Muscle of arm (tissue), 14 donors: ENCODE results near the gene MYL7. TPM values are rescaled to one million over a fixed set of nuclear protein-coding genes. Genes with fewer than 3 reads are reported as not detected.
"Not testable (repeated sequence)": the region's sequence is repeated elsewhere in the genome, so short reads cannot be mapped to it uniquely, and the experiment has no call there.

Source experiments
- DNase-seq: peaks from one replicate; pipeline ENCODE4 v3.0.0-alpha.2; 2013
- long read RNA-seq, 11 donors: transcript quantifications; one replicate each; lab custom pipeline, GENCODE V29; 2026
- polyA plus RNA-seq, 12 donors: library from polyadenylated mRNA; unstranded; fragments of 120-200 nt; gene quantifications; one replicate each; pipeline ENCODE4 v1.2.1, GENCODE V29; 2013; ENCODE audit not compliant: insufficient read length in 12 of 12

The MYL7 gene
- 1 to 10 TPM in 10 of 12 donors, not detected in 2; 1.6 to 7.7 (median 3.9) TPM for polyA plus RNA-seq
- long read RNA-seq, donor 1: 0 reads
- long read RNA-seq, donor 2: 0 reads
- long read RNA-seq, donor 3, partial matches to known transcripts: 0 of 1 reads
- long read RNA-seq, donor 3, other reads (novel, unspliced or antisense): 0 of 1 reads
- long read RNA-seq, donor 4: 0 reads
- long read RNA-seq, donor 5, partial matches to known transcripts: 0 of 2 reads
- long read RNA-seq, donor 5, other reads (novel, unspliced or antisense): 0 of 2 reads
- long read RNA-seq, donor 6, partial matches to known transcripts: 0 of 1 reads
- long read RNA-seq, donor 6, other reads (novel, unspliced or antisense): 0 of 1 reads
- long read RNA-seq, donor 7, partial matches to known transcripts: 0 of 1 reads
- long read RNA-seq, donor 7, other reads (novel, unspliced or antisense): 0 of 1 reads
- long read RNA-seq, donor 8, partial matches to known transcripts: 0 of 3 reads
- long read RNA-seq, donor 8, other reads (novel, unspliced or antisense): 0 of 3 reads
- long read RNA-seq, donor 9: 0 reads
- long read RNA-seq, donor 10, partial matches to known transcripts: 0 of 1 reads
- long read RNA-seq, donor 10, other reads (novel, unspliced or antisense): 0 of 1 reads
- long read RNA-seq, donor 11, partial matches to known transcripts: 0 of 1 reads
- long read RNA-seq, donor 11, other reads (novel, unspliced or antisense): 0 of 1 reads

- no peak for DNase-seq
Measured at GRCh38 chr7:44141221-44141850, at the start of gene MYL7. Gene MYL7 (minus strand): TSS chr7:44141332. CDS start chr7:44141305, 27 bp downstream.

- no peak for DNase-seq
Measured at GRCh38 chr7:44189993-44190872, 49.1 kb upstream of the MYL7 start.

GRCh38 chr7:44189286-44189992 lies 48.3 kb upstream of the MYL7 start, which contains the start of gene GCK:
Gene GCK (minus strand): TSS chr7:44189439. CDS start chr7:44188953, 486 bp downstream.
- no peak for DNase-seq

- DNase-seq: no peak
Measured at GRCh38 chr7:44188480-44189225, 47.5 kb upstream of the MYL7 start.

- DNase-seq: no peak
Measured at GRCh38 chr7:44187636-44188416, 46.7 kb upstream of the MYL7 start.

- DNase-seq: no peak
Measured at GRCh38 chr7:44186736-44187135, 45.6 kb upstream of the MYL7 start.

- no peak for DNase-seq
Measured at GRCh38 chr7:44185729-44186128, 44.6 kb upstream of the MYL7 start.

GRCh38 chr7:44184873-44185446 lies 43.8 kb upstream of the MYL7 start:
- DNase-seq: no peak

GRCh38 chr7:44184206-44184872 lies 43.2 kb upstream of the MYL7 start:
- DNase-seq: no peak

GRCh38 chr7:44183386-44183785 lies 42.3 kb upstream of the MYL7 start:
- no peak for DNase-seq

- no peak for DNase-seq
Measured at GRCh38 chr7:44182827-44183226, 41.7 kb upstream of the MYL7 start.

GRCh38 chr7:44180631-44181030 lies 39.5 kb upstream of the MYL7 start:
- DNase-seq: no peak

- DNase-seq: no peak
Measured at GRCh38 chr7:44177570-44178131, 36.5 kb upstream of the MYL7 start.

- DNase-seq: no peak
Measured at GRCh38 chr7:44176486-44176885, 35.4 kb upstream of the MYL7 start.

- no peak for DNase-seq
Measured at GRCh38 chr7:44175730-44176129, 34.6 kb upstream of the MYL7 start.

- DNase-seq: not testable (repeated sequence)
Measured at GRCh38 chr7:44174694-44174948, 33.5 kb upstream of the MYL7 start.

GRCh38 chr7:44173911-44174693 lies 33.0 kb upstream of the MYL7 start:
- DNase-seq: no peak
